ENCODE measurements around the gene SLC22A12.

GRCh38 chr11:64542172-64543125 is 48.6 kb upstream of the SLC22A12 start:
- TF ChIP-seq RAD21 (IDR thresholded peaks at IDR 0.05; ENCODE audit: low read depth): no peak
- no peak for TF ChIP-seq MAX (IDR thresholded peaks at IDR 0.05)
- TF ChIP-seq TEAD4 (IDR thresholded peaks at IDR 0.05): no peak
- TF ChIP-seq YY1 (IDR thresholded peaks at IDR 0.05; ENCODE audit: low read depth): no peak
- no peak for TF ChIP-seq EP300 (IDR thresholded peaks at IDR 0.05; ENCODE audit: borderline replicate concordance)
- no peak for TF ChIP-seq TAF1 (IDR thresholded peaks at IDR 0.05; ENCODE audit: low read depth)
- no peak for TF ChIP-seq REST (IDR thresholded peaks at IDR 0.05; ENCODE audit: low read depth)
- no peak for TF ChIP-seq NFIC (IDR thresholded peaks at IDR 0.05)
- no peak for TF ChIP-seq ZBTB7A (IDR thresholded peaks at IDR 0.05; ENCODE audit: low read depth)
- TF ChIP-seq CREB1 (IDR thresholded peaks at IDR 0.05; ENCODE audit: low read depth): no peak
- no peak for TF ChIP-seq TCF12 (IDR thresholded peaks at IDR 0.05; ENCODE audit: low read depth)
- no peak for TF ChIP-seq EGR1 (IDR thresholded peaks at IDR 0.05)
